ENCODE data around the gene COL21A1.
"Not testable (repeated sequence)": the region's sequence is repeated elsewhere in the genome, so short reads cannot be mapped to it uniquely, and the experiment has no call there.

The COL21A1 gene

DNA sequence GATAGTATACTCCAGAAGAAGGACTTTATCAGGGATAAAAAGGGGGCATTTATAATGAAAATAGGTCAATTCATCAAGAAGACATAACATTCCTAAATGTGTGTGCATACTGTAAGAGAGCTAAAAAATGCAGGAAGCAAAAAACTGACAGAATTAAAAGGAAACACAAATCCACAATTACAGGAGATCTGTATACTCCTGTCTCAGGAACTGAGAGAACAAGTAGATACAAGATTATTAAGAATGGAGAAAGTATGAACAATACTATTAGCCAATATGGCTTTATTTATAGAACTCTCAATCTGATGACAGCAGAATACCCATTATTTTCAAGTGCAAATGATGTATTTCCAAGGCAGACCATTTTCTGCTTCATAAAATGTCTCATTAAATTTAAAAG lies 204.3 kb downstream of the COL21A1 start:
- DNase-seq, result no peak

DNA sequence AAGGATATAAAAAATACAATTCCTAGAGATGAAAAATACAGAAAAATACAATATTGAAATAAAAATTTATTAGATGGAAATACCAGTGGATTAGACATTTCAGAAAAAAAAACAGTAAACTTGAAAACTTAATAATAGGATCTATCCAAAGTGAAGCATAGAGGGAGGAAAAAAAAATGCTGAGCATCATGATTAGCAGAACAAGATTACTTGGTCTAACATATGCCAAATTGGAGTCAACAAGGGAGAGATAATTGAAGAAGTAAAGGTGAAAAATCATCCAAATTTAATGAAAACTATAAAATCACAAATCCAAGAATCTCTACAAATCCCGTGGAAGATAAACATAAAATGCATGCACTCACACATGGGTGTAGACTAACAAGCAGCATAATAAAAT lies 205.8 kb downstream of the COL21A1 start:
- DNase-seq, result no peak

DNA sequence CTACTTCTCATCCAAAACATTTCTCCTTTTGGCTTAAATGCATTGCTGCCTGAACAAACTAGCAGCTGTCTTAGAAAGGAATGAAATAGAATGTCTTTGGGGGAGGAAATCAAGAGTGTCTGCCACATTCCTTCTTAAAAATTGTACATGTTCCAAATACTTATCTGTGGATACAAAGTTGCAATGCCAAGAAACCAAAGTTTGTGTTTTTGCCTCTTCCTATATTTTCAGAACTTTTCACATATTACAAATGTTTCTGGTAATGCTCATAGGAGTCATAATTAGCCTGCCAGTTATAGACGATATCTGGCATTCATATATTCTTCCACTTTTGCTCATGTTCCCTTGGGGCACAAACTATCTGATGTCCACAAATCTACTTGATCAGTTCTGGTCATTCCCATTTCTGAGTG lies 206.5 kb downstream of the COL21A1 start:
- DNase-seq, result no peak

GRCh38 chr6:56040223-56040622 lies 207.2 kb downstream of the COL21A1 start:
- peak; percentile 31 to 71 (median 69) for DNase-seq

DNA sequence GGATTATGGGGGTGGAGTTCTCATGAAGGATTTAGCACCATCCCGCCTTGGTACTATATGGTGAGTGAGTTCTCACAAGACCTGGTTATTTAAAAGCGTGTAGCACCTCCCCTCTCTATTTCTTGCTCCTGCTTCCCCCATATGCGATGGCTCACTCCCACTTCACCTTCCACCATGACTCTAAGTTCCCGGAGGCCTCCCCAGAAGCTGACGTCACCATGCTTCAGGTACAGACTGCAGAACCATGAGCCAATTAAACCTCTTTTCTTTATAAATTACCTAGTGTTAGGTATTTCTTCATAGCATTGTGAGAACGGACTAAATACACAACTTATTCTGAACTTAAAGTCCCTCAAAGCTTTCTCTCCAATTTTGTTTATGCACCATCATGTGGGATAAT lies 208.6 kb downstream of the COL21A1 start:
- DNase-seq, result no peak

DNA sequence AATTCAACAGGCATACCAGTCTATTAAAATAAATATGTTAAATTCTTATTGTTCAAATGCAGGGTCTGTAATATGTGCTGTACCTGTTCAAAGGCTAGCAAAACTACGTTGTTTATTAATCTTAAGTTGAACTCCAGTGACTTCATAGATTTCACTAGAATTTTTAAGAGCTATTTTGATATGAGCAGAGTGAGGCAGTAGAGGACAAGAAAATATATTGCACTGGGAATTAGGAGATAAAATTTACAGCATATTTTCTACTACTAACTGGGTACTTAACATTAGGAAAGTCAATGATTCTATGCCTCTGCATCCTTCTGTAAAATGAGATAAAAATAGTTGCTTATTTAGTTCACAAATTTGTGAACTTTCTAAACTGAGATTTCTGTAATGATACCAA lies 209.8 kb downstream of the COL21A1 start:
- no peak for DNase-seq

DNA sequence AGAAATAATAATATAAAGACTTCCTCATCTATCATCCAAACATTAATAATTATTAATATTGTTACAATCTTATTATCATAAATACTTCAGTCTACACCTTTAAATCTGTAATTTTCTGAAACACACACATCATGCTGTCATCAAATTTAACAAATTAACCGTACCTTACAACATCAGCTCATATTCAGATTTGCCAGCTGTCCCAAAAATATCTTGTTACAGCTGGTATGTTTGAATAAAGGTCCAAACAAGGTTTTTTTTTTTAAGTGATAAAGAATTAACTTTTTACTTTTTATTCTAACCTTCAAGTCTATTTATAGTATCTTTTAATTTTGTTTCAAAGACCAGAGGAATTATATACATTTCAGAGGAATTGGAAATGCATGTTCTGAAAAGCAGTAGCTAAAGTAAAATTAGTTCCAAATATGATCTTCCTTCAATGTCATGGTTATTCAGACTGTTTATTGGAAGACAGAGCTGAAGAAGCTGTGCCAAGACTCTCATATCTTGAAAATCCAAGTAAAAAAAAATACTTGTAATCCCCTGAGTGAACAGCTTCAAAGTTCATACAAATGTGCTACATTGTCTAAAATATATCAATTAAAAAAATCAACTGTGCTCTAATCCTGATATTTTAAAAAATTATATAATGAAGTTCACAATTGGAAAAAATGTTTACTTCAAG lies 210.3 kb downstream of the COL21A1 start:
- DNase-seq, result no peak

GRCh38 chr6:56033401-56033800 lies 214.0 kb downstream of the COL21A1 start:
- no peak for DNase-seq

GRCh38 chr6:56032715-56033260 lies 214.6 kb downstream of the COL21A1 start:
- DNase-seq, result no peak

- DNase-seq, result no peak
Measured at GRCh38 chr6:56027865-56028264, 219.5 kb downstream of the COL21A1 start.

- DNase-seq, result no peak
Measured at GRCh38 chr6:56026455-56027180, 220.8 kb downstream of the COL21A1 start.

DNA sequence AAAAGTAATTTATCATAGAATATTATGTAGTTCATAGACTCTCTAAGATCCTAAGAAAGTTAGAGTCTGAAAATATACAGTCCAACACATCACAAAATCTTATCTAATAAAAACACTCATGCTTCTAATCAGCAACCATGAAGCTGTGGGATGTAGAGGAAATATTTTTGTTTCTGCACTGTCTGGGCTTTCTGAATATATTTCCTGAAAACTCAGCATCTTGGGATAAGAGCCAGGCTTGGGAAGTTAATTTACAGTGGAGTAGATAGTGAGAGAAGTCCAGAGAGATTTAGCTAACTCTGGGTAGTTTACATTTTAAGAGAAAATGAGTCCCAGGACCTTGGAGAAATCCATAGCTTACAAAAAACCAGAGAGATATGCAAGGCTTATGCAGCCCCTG lies 221.6 kb downstream of the COL21A1 start:
- no peak for DNase-seq

- no peak for DNase-seq
Measured at GRCh38 chr6:56024931-56025330, 222.4 kb downstream of the COL21A1 start.

DNA sequence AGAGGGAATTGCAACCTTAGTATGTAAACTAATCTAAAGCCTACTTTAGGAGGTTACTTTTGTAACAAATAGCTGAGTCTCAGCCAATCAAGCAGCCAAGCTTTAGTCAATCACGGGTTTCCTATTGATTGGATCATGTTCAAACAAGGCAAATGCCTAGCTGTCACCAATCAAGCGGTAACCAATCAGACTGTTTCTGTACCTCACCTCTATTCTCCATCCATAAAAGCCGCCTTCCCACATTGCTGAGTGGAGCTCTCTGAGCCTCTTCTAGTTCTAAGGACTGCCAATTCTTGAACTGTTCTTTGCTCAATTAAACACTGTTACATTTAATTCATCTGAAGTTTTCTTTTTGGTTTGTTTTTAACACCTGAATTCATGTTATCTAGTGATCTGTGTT lies 223.6 kb downstream of the COL21A1 start:
- no peak for DNase-seq

- DNase-seq, result no peak
Measured at GRCh38 chr6:56022678-56023077, 224.7 kb downstream of the COL21A1 start.

- no peak for DNase-seq
Measured at GRCh38 chr6:56021943-56022342, 225.4 kb downstream of the COL21A1 start.

GRCh38 chr6:56019973-56020372 lies 227.4 kb downstream of the COL21A1 start:
- no peak for DNase-seq

- DNase-seq, result peak in 1 of 3 donors; percentile 15
Measured at GRCh38 chr6:56017198-56017597, 230.2 kb downstream of the COL21A1 start.

DNA sequence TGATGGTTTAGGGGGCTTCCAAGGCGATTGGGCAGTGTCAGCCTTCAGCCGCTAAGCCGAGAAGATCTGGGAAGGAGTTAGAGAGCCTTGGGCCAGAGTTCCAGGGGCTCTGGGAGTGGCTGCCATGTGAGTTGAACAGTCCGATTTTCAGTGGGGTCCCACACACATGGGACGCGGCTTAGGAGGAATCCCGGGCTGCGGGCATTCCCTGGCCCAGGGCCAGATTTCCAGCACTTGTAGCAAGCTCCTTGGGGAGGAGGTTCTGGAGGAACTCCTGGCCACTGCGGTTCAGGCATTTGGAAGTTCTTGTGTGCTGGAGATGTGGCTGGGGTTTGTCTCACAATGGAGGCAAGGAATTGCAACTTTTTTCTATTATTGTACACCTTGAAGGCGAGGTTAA lies 233.3 kb downstream of the COL21A1 start:
- DNase-seq, result not testable (repeated sequence)

- peak in 1 of 3 donors; percentile 10 for DNase-seq
Measured at GRCh38 chr6:56009636-56010035, 237.7 kb downstream of the COL21A1 start.
